ENCODE results near the gene NOC2L.

DNA sequence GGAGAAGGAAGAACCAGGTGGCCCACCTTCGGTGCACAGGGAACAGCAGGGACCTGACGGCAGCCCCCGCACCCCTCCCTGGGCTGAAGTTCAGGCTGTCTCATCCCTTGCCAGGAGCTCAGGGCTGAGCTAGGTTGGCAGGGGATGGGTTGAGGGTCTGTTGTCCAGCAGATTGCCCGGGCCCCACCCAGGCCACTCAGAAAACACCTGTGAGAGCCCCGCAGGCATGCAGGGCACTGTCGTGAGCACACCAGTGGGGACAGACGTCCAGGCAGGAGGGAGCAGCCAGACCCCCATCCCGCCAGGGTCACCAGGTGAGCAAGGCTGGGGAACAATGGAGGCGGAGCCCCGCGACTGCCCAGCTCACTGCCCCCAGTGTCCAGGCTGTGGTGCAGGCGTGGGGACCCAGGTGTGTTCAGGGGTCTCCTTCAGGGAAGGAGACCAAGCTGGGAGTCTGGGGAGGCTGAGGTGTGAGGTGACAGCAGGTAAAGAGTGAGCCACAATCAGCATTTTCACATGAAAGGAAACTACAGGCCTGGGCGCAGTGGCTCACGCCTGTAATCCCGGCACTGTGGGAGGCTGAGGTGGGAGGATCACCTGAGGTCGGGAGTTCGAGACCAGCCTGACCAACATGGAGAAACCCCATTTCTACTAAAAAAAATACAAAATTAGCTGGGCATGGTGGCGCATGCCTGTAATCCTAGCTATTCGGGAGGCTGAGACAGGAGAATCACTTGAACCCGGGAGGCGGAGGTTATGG lies 44.7 kb downstream of the NOC2L start:
- TF ChIP-seq CTCF (IDR thresholded peaks at IDR 0.05; ENCODE audit: low read length) (no peak), EZH2 (IDR thresholded peaks at IDR 0.05; ENCODE audit: borderline replicate concordance, low read length) (no peak)

All from OCI-LY1 (cell line).